IPS DF 19.7 (cell line): ENCODE results near the gene TNRC6C.

Experiments used
- DNase-seq: peaks from one replicate; pipeline ENCODE4 v3.0.0-alpha.2; 2013; ENCODE audit warnings: low read depth, low spot score

Gene TNRC6C

GRCh38 chr17:78013683-78014467 is 55.4 kb downstream of the TNRC6C start:
- DNase-seq = no peak

GRCh38 chr17:78014646-78015045 is 56.1 kb downstream of the TNRC6C start:
- DNase-seq = no peak

- DNase-seq = no peak
Measured at GRCh38 chr17:78016852-78017251, 58.3 kb downstream of the TNRC6C start.

GRCh38 chr17:78019367-78019975 is 61.0 kb downstream of the TNRC6C start:
- no peak for DNase-seq

- DNase-seq = no peak
Measured at GRCh38 chr17:78019976-78020716, 61.6 kb downstream of the TNRC6C start.

GRCh38 chr17:78020717-78021108 is 62.2 kb downstream of the TNRC6C start:
- DNase-seq = no peak

- no peak for DNase-seq
Measured at GRCh38 chr17:78022425-78022824, 63.9 kb downstream of the TNRC6C start.

- DNase-seq = no peak
Measured at GRCh38 chr17:78023042-78023441, 64.5 kb downstream of the TNRC6C start.

GRCh38 chr17:78026381-78026780 is 67.9 kb downstream of the TNRC6C start:
- DNase-seq = no peak

GRCh38 chr17:78027121-78027520 is 68.6 kb downstream of the TNRC6C start:
- no peak for DNase-seq

GRCh38 chr17:78029697-78030096 is 71.2 kb downstream of the TNRC6C start:
- no peak for DNase-seq

- DNase-seq = no peak
Measured at GRCh38 chr17:78031435-78031834, 72.9 kb downstream of the TNRC6C start.

GRCh38 chr17:78032166-78032565 is 73.7 kb downstream of the TNRC6C start:
- DNase-seq = no peak

GRCh38 chr17:78034429-78035091 is 76.1 kb downstream of the TNRC6C start:
- no peak for DNase-seq

- DNase-seq = no peak
Measured at GRCh38 chr17:78037280-78037679, 78.8 kb downstream of the TNRC6C start.

GRCh38 chr17:78038748-78039288 is 80.3 kb downstream of the TNRC6C start:
- no peak for DNase-seq

- DNase-seq = no peak
Measured at GRCh38 chr17:78039581-78039980, 81.1 kb downstream of the TNRC6C start.

GRCh38 chr17:78040440-78041385 is 82.2 kb downstream of the TNRC6C start:
- no peak for DNase-seq

- no peak for DNase-seq
Measured at GRCh38 chr17:78041386-78042179, 83.1 kb downstream of the TNRC6C start.

GRCh38 chr17:78042542-78042941 is 84.0 kb downstream of the TNRC6C start:
- no peak for DNase-seq
